NCI-H82 treated with DMSO at 0.1 percent for 48 hours (cell line): ENCODE data around the gene CSHL1.
"Not testable (repeated sequence)": the region's sequence is repeated elsewhere in the genome, so short reads cannot be mapped to it uniquely, and the experiment has no call there.

Source experiments
- DNase-seq: peaks from one replicate; lab custom pipeline; 2025; ENCODE audit not compliant: unreplicated experiment; lab: John Stamatoyannopoulos, UW

The CSHL1 gene

GRCh38 chr17:63940584-63940983, 29.5 kb upstream of the CSHL1 start:
- no peak for DNase-seq

- no peak for DNase-seq
Observed at GRCh38 chr17:63939884-63940283, 28.8 kb upstream of the CSHL1 start.

GRCh38 chr17:63939401-63939800, 28.3 kb upstream of the CSHL1 start:
- no peak for DNase-seq

- DNase-seq = no peak
Observed at GRCh38 chr17:63937920-63938319, 26.9 kb upstream of the CSHL1 start.

GRCh38 chr17:63937319-63937718, 26.3 kb upstream of the CSHL1 start:
- no peak for DNase-seq

- no peak for DNase-seq
Observed at GRCh38 chr17:63934183-63935112, 23.4 kb upstream of the CSHL1 start.

GRCh38 chr17:63933598-63933997, 22.5 kb upstream of the CSHL1 start:
- DNase-seq = no peak

- DNase-seq = no peak
Observed at GRCh38 chr17:63932721-63933120, 21.7 kb upstream of the CSHL1 start.

- no peak for DNase-seq
Observed at GRCh38 chr17:63931981-63932561, 21.0 kb upstream of the CSHL1 start, which contains the start of gene CD79B. TSS of gene CD79B (minus strand) at chr17:63932331. CDS start at chr17:63932261, 70 bp downstream.

- no peak for DNase-seq
Observed at GRCh38 chr17:63930951-63931575, 20.0 kb upstream of the CSHL1 start.

- no peak for DNase-seq
Observed at GRCh38 chr17:63929860-63930766, 19.1 kb upstream of the CSHL1 start.

GRCh38 chr17:63928966-63929695, 18.1 kb upstream of the CSHL1 start:
- no peak for DNase-seq

- no peak for DNase-seq
Observed at GRCh38 chr17:63928172-63928666, 17.2 kb upstream of the CSHL1 start.

GRCh38 chr17:63927464-63928171, 16.6 kb upstream of the CSHL1 start:
- DNase-seq = no peak

GRCh38 chr17:63926164-63926563, 15.1 kb upstream of the CSHL1 start:
- no peak for DNase-seq

- DNase-seq = no peak
Observed at GRCh38 chr17:63925615-63926014, 14.6 kb upstream of the CSHL1 start.

- DNase-seq = not testable (repeated sequence)
Observed at GRCh38 chr17:63922402-63922801, 11.3 kb upstream of the CSHL1 start.

- not testable (repeated sequence) for DNase-seq
Observed at GRCh38 chr17:63920779-63921178, 9.7 kb upstream of the CSHL1 start.

- DNase-seq = not testable (repeated sequence)
Observed at GRCh38 chr17:63920050-63920449, 9.0 kb upstream of the CSHL1 start.
